ENCODE measurements around the gene KCNJ10.

Gene KCNJ10

DNA sequence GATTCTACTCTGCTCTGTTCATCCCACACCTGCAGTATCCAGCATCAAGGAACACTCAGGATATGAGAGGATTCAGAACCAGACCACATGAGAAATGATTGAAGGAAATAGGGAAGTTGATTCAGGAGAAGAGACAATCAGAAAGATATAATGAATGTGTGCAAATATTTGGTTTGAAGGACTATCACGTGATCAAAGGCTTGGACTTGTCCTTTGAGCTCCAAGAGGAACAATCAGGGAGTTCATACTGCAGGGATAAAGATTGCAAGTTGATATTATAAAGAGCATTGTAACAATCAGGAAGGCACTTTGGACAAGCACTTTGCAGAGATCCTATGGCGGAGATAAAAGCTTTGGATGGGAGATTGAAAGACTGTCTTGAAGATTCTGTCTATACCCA lies 24.3 kb downstream of the KCNJ10 start:
- no peaks in the 10 kb centered on the region for H4K20me1 ChIP-seq (ENCODE audit: low read depth, low read length)
- H3K79me2 ChIP-seq (ENCODE audit: insufficient read depth, low read length): no peaks in the 10 kb centered on the region
- no peak overlapping the region for H3K9ac ChIP-seq (ENCODE audit: low read length)
- no peaks in the 10 kb centered on the region for H3F3A ChIP-seq (ENCODE audit: insufficient read depth)
- no peak for TF ChIP-seq EZH2phosphoT487 (conservative IDR thresholded peaks at IDR 0.05; ENCODE audit: low read length)
- TF ChIP-seq, protein P1, sequence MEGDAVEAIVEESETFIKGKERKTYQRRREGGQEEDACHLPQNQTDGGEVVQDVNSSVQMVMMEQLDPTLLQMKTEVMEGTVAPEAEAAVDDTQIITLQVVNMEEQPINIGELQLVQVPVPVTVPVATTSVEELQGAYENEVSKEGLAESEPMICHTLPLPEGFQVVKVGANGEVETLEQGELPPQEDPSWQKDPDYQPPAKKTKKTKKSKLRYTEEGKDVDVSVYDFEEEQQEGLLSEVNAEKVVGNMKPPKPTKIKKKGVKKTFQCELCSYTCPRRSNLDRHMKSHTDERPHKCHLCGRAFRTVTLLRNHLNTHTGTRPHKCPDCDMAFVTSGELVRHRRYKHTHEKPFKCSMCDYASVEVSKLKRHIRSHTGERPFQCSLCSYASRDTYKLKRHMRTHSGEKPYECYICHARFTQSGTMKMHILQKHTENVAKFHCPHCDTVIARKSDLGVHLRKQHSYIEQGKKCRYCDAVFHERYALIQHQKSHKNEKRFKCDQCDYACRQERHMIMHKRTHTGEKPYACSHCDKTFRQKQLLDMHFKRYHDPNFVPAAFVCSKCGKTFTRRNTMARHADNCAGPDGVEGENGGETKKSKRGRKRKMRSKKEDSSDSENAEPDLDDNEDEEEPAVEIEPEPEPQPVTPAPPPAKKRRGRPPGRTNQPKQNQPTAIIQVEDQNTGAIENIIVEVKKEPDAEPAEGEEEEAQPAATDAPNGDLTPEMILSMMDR (IDR thresholded peaks at IDR 0.05; ENCODE audit: insufficient read depth, low read length, poor library complexity, severe bottlenecking): no peak
- no peaks in the 10 kb centered on the region for H3K27me3 ChIP-seq (ENCODE audit: low read length)
- no peak overlapping the region for H2AFZ ChIP-seq (ENCODE audit: low read depth, low read length, severe bottlenecking)
- no peak overlapping the region for H3K27ac ChIP-seq (ENCODE audit: low read depth, low read length)
- H3K4me3 ChIP-seq (ENCODE audit: insufficient read depth, low read length, poor library complexity, severe bottlenecking): no peak overlapping the region
- no peak overlapping the region for H3K4me2 ChIP-seq (ENCODE audit: low read depth, low read length, poor library complexity, severe bottlenecking)
- no peaks in the 10 kb centered on the region for H3K9me2 ChIP-seq (replicated peaks; ENCODE audit: insufficient read depth, low read length)
- H3K9me3 ChIP-seq (ENCODE audit: insufficient read depth, low read length): no peaks in the 10 kb centered on the region
- H3K36me3 ChIP-seq (ENCODE audit: low read length): no peaks in the 10 kb centered on the region

DNA sequence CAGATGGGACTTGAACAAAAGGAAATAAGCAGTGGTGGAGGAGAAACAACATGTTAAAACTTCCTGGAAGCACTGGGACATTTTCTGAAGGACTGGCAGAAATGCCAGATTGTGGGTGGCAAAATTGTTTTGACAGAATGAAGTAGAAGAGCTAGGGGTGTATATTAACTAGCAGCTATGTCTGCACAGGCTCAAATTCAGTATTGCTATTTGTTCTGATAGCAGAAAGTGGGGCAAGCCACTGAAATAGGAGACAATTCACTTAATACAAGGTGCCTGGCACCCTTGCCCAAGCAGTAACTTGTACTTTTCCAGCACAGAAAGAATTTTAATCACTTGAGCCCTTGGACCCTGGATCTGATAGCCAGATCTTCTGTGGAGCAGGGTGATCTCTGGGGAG lies 26.4 kb downstream of the KCNJ10 start:
- no peak overlapping the region for H2AFZ ChIP-seq (ENCODE audit: low read depth, low read length, severe bottlenecking)
- no peak for TF ChIP-seq EZH2phosphoT487 (conservative IDR thresholded peaks at IDR 0.05; ENCODE audit: low read length)

DNA sequence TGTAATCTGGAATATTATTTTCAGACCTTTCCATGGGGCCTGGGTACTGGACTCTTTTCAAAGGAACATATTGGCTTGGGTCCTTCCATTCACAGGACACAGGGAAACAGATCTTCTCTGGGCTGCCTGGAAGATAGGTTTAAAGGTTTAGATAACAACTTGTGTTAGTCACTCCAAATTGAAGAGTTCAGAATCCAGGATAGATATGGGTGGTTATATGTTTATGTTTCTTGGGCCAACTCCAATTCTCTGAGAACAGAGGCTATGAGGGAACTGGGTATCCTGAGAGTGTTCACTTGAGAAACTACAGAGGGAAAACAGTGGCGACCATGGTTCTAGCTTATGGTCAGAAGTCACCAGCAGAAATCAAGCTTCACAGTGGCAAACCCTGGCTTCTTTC lies 29.5 kb downstream of the KCNJ10 start:
- Histone ChIP-seq H3K9me2 (replicated peaks; ENCODE audit: insufficient read depth, low read length) (no peaks in the 10 kb centered on the region), H3K4me2 (ENCODE audit: low read depth, low read length, poor library complexity, severe bottlenecking) (no peak overlapping the region), H4K20me1 (ENCODE audit: low read depth, low read length) (no peaks in the 10 kb centered on the region), H3K36me3 (ENCODE audit: low read length) (no peaks in the 10 kb centered on the region), H3K27me3 (ENCODE audit: low read length) (no peaks in the 10 kb centered on the region), H3K27ac (ENCODE audit: low read depth, low read length) (no peak overlapping the region), H2AFZ (ENCODE audit: low read depth, low read length, severe bottlenecking) (no peak overlapping the region), H3K9ac (ENCODE audit: low read length) (no peak overlapping the region), H3K4me3 (ENCODE audit: insufficient read depth, low read length, poor library complexity, severe bottlenecking) (no peak overlapping the region), H3K9me3 (ENCODE audit: insufficient read depth, low read length) (no peaks in the 10 kb centered on the region), H3F3A (ENCODE audit: insufficient read depth) (no peaks in the 10 kb centered on the region), H3K79me2 (ENCODE audit: insufficient read depth, low read length) (no peaks in the 10 kb centered on the region)
- TF ChIP-seq, protein P1 (IDR thresholded peaks at IDR 0.05; ENCODE audit: insufficient read depth, low read length, poor library complexity, severe bottlenecking): no peak
- no peak for TF ChIP-seq EZH2phosphoT487 (conservative IDR thresholded peaks at IDR 0.05; ENCODE audit: low read length)

More for the DNA sequence above, 26.4 kb downstream of the KCNJ10 start:
- Histone ChIP-seq H3K9me2 (replicated peaks; ENCODE audit: insufficient read depth, low read length) (no peaks in the 10 kb centered on the region), H3K27me3 (ENCODE audit: low read length) (no peaks in the 10 kb centered on the region), H3K9ac (ENCODE audit: low read length) (no peak overlapping the region), H3K4me2 (ENCODE audit: low read depth, low read length, poor library complexity, severe bottlenecking) (no peak overlapping the region), H3F3A (ENCODE audit: insufficient read depth) (no peaks in the 10 kb centered on the region), H3K36me3 (ENCODE audit: low read length) (no peaks in the 10 kb centered on the region), H3K4me3 (ENCODE audit: insufficient read depth, low read length, poor library complexity, severe bottlenecking) (no peak overlapping the region), H4K20me1 (ENCODE audit: low read depth, low read length) (no peaks in the 10 kb centered on the region), H3K79me2 (ENCODE audit: insufficient read depth, low read length) (no peaks in the 10 kb centered on the region), H3K9me3 (ENCODE audit: insufficient read depth, low read length) (no peaks in the 10 kb centered on the region), H3K27ac (ENCODE audit: low read depth, low read length) (no peak overlapping the region)

DNA sequence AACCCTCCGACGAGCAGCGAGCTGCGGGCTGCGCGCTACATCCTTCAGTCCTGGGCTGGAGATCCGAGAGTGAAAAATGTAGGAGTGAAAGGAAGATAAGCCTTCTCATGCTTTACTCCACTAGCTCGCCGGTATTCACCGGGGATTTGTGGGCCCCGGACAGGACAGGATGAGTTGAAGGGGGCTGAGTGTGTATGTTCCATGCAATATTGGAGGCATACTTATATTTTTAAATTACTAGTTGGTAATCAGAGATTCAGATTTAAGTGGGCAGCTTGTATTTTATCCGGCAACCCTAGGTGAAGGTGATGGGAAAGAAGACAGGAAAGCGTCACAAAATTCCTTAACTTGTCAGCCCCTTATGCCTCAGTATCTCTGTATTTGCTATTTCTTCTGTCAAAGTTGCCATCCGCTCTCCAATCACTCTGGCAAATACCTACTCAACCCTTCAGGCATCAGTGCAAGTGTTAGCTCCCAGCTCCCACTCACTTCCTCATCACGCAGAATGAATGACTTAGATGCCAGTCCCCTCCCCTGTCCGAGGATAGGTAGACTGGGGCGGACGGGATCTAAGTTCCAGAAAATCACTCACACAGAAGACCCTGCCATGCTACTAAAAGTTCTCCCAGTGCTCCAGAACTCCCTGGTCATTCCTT lies 37.7 kb downstream of the KCNJ10 start:
- H3K9me2 ChIP-seq (replicated peaks; ENCODE audit: insufficient read depth, low read length): no peaks in the 10 kb centered on the region
- peak overlapping the region; percentile 99 for H2AFZ ChIP-seq (ENCODE audit: low read depth, low read length, severe bottlenecking)
- peak overlapping the region; percentile 93 for H3K4me3 ChIP-seq (ENCODE audit: insufficient read depth, low read length, poor library complexity, severe bottlenecking)
- H3K4me2 ChIP-seq (ENCODE audit: low read depth, low read length, poor library complexity, severe bottlenecking): peak overlapping the region; percentile 86
- 0 out of 2 replicates have a peak overlapping the region, but pooled peaks have one; percentile 13 for H3K27ac ChIP-seq (ENCODE audit: low read depth, low read length)
- H3F3A ChIP-seq (ENCODE audit: insufficient read depth): 0 out of 2 replicates have a peak, but pooled peaks cover 3% of the 10 kb centered on the region
- H3K27me3 ChIP-seq (ENCODE audit: low read length): no peaks in the 10 kb centered on the region
- H3K9ac ChIP-seq (ENCODE audit: low read length): peak overlapping the region; percentile 78
- no peaks in the 10 kb centered on the region for H3K79me2 ChIP-seq (ENCODE audit: insufficient read depth, low read length)
- no peaks in the 10 kb centered on the region for H3K9me3 ChIP-seq (ENCODE audit: insufficient read depth, low read length)
- H4K20me1 ChIP-seq (ENCODE audit: low read depth, low read length): no peaks in the 10 kb centered on the region
- no peaks in the 10 kb centered on the region for H3K36me3 ChIP-seq (ENCODE audit: low read length)
- TF ChIP-seq, protein P1 (IDR thresholded peaks at IDR 0.05; ENCODE audit: insufficient read depth, low read length, poor library complexity, severe bottlenecking): no peak
- no peak for TF ChIP-seq EZH2phosphoT487 (conservative IDR thresholded peaks at IDR 0.05; ENCODE audit: low read length)
